Measurements from ENCODE around the gene HOXA7.

The HOXA7 gene

GRCh38 chr7:27106901-27107240 lies 49.6 kb downstream of the HOXA7 start:
- DNase-seq (ENCODE audit: low read depth) = no peak

GRCh38 chr7:27106181-27106900 lies 50.1 kb downstream of the HOXA7 start:
- no peak for DNase-seq (ENCODE audit: low read depth)

GRCh38 chr7:27105301-27106031 lies 51.0 kb downstream of the HOXA7 start:
- no peak for DNase-seq (ENCODE audit: low read depth)

GRCh38 chr7:27104341-27105058 lies 52.0 kb downstream of the HOXA7 start:
- no peak for DNase-seq (ENCODE audit: low read depth)
